Endothelial cell (in vitro differentiated cells): ENCODE data around the gene STARD3. TPM values are rescaled to one million over a fixed set of nuclear protein-coding genes. Genes with fewer than 3 reads are reported as not detected.

Experiments
- DNase-seq: peaks from one replicate; pipeline ENCODE4 v3.0.0; 2021; ENCODE audit warnings: low spot score
- H3K27ac Mint-ChIP-seq: one replicate; pipeline ENCODE4 v1.8.0; 2021; ENCODE audit warnings: mixed read lengths, inconsistent platforms; ENCODE audit not compliant: unreplicated experiment
- H3K27me3 Mint-ChIP-seq: one replicate; pipeline ENCODE4 v1.8.0; 2021; ENCODE audit warnings: mild to moderate bottlenecking, moderate library complexity, mixed read lengths, inconsistent platforms; ENCODE audit not compliant: unreplicated experiment
- H3K36me3 Mint-ChIP-seq: one replicate; pipeline ENCODE4 v1.8.0; 2021; ENCODE audit warnings: mild to moderate bottlenecking, low read depth, mixed read lengths, inconsistent platforms; ENCODE audit not compliant: unreplicated experiment
- H3K4me1 Mint-ChIP-seq: one replicate; pipeline ENCODE4 v1.8.0; 2021; ENCODE audit warnings: mild to moderate bottlenecking, mixed read lengths, inconsistent platforms; ENCODE audit not compliant: unreplicated experiment
- H3K4me3 Mint-ChIP-seq: one replicate; pipeline ENCODE4 v1.8.0; 2021; ENCODE audit warnings: mild to moderate bottlenecking, mixed read lengths, inconsistent platforms; ENCODE audit not compliant: unreplicated experiment
- H3K9me3 Mint-ChIP-seq: one replicate; pipeline ENCODE4 v1.8.0; 2021; ENCODE audit warnings: mixed read lengths, inconsistent platforms; ENCODE audit not compliant: unreplicated experiment
- total RNA-seq: library from RNA; stranded (reverse); fragmentation: NEBNext Ultra II Directional; extraction: Animal tissue kit (Norgen Biotek cat#: 25700); gene quantifications from one replicate; pipeline ENCODE4 v1.2.1, GENCODE V29; 2021; ENCODE audit not compliant: unreplicated experiment
- TF ChIP-seq, protein P1 (sequence below): fragments of 200-600 bp; sonication (generic); IDR thresholded peaks from one replicate; pipeline ENCODE4 v1.5.0; 2021; ENCODE audit warnings: antibody characterized with exemption; ENCODE audit not compliant: unreplicated experiment

The STARD3 gene
- total RNA-seq, 1 donor from 2014 or later = 77.7 TPM

DNA sequence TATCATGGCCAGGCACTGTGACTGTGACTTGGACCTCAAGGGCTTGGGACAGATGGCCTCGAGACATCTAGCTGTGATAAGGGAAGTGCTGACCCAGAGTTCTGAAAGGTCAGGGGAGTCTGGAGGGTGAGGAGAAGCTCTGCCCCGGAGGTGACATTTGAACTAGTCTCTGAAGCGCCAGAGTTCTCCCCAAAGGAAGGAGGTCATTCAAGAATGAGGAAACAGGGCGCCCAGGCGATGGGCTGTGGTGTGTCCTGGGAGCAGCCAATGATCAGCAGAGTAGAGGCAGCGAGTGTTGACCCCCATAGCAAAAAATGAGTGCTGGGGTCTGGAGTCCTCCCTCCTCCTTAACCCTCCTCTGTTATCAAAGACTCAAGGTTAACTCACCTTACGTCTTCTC is 4.9 kb downstream of the STARD3 start:
- TF ChIP-seq, protein P1, sequence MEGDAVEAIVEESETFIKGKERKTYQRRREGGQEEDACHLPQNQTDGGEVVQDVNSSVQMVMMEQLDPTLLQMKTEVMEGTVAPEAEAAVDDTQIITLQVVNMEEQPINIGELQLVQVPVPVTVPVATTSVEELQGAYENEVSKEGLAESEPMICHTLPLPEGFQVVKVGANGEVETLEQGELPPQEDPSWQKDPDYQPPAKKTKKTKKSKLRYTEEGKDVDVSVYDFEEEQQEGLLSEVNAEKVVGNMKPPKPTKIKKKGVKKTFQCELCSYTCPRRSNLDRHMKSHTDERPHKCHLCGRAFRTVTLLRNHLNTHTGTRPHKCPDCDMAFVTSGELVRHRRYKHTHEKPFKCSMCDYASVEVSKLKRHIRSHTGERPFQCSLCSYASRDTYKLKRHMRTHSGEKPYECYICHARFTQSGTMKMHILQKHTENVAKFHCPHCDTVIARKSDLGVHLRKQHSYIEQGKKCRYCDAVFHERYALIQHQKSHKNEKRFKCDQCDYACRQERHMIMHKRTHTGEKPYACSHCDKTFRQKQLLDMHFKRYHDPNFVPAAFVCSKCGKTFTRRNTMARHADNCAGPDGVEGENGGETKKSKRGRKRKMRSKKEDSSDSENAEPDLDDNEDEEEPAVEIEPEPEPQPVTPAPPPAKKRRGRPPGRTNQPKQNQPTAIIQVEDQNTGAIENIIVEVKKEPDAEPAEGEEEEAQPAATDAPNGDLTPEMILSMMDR = no peak
- Mint-ChIP-seq H3K36me3 (peaks cover 23% of the 10 kb centered on the region), H3K27ac (no peak overlapping the region), H3K4me3 (no peak overlapping the region), H3K9me3 (no peaks in the 10 kb centered on the region), H3K27me3 (peaks cover 10% of the 10 kb centered on the region), H3K4me1 (peaks cover 53% of the 10 kb centered on the region)
- no peak for DNase-seq

DNA sequence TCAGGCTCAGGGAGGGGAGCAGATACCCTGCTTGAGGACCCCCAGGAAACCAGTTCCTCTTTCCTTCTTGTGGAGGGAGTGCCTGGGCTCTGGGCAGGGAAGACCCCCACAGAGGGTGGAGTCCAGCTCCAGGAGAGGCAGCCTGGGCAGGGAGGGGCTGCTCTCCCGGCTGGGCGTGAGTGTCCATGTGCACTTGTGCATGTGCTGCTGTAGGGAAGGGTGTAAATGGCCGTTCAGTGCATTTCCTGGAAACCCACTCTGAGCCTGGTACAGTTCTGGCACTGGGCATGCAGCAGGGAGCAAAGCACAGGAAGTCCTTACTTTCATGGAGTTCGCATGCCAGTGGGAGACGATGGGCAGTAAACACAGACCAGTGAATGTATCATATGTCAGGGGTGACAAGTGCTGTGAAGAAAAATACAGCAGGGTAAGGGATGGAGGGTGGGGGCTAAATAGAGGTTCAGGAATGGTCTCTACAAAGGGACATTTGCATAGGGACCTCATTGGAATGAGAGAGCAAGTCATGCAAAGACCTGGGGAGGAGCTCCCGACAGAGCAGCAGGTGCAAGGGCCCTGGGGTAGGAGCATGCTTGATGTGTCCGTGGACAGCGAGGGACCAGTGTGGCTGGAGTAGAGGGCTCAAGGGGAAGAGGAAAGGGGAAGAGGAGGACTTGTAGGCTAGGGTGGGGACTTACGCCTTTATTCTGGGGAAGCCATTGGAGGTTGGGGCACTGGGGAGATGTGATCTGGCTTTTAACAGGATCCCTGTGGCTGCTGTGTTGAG is 5.5 kb downstream of the STARD3 start:
- no peak for DNase-seq
- Mint-ChIP-seq H3K27me3 (peaks cover 10% of the 10 kb centered on the region), H3K27ac (no peak overlapping the region), H3K9me3 (no peaks in the 10 kb centered on the region), H3K4me3 (no peak overlapping the region), H3K4me1 (peaks cover 53% of the 10 kb centered on the region), H3K36me3 (peaks cover 23% of the 10 kb centered on the region)
- TF ChIP-seq, protein P1 = no peak

DNA sequence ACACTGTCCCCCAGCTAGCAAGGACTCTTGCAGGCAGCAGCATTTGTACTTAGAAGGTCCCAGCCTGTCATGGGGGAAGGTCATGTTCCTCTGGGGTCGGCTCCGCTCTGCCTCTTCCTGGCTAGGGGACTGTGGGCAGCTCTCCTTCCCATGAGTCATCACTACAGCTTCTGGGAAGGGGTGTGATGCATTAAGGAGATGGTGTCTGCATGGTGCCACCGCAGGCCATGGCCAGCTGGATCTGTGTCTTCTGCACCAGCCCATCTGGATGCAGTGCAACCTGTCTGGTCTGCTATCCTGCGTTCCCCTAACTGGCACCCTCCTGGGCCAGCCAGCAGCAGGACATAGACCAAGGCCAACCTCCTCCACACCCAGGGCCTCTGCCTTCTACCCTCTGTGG is 6.3 kb downstream of the STARD3 start:
- peaks cover 45% of the 10 kb centered on the region for H3K4me1 Mint-ChIP-seq
- H3K9me3 Mint-ChIP-seq = no peaks in the 10 kb centered on the region
- no peak overlapping the region for H3K4me3 Mint-ChIP-seq
- TF ChIP-seq, protein P1 = no peak
- peaks cover 15% of the 10 kb centered on the region for H3K36me3 Mint-ChIP-seq
- no peak for DNase-seq
- H3K27me3 Mint-ChIP-seq = peaks cover 10% of the 10 kb centered on the region
- no peak overlapping the region for H3K27ac Mint-ChIP-seq

DNA sequence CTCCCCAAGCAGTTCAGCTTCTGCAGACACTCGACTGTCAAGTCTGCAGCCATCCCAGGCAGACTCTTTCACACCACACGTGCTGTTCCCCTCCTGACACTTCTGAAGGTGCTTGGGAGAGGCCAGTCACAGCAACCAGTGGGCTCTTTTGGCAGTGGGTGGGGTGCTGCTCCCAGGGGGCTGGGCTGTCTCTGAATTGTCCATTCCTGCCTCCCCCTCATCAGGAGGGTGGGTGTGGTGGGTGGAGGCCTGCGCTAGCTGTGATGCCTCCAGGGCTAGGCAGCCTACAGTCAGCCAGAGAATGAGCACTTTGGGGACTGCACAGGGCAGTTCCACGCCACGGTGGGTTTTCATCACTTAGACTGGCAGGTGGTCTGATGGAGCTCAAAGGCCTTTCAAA is 10.3 kb downstream of the STARD3 start:
- Mint-ChIP-seq H3K36me3 (peaks cover 8% of the 10 kb centered on the region), H3K4me3 (no peak overlapping the region), H3K27ac (no peak overlapping the region), H3K4me1 (peaks cover 34% of the 10 kb centered on the region), H3K9me3 (no peaks in the 10 kb centered on the region), H3K27me3 (peaks cover 8% of the 10 kb centered on the region)
- no peak for DNase-seq
- TF ChIP-seq, protein P1 = no peak

DNA sequence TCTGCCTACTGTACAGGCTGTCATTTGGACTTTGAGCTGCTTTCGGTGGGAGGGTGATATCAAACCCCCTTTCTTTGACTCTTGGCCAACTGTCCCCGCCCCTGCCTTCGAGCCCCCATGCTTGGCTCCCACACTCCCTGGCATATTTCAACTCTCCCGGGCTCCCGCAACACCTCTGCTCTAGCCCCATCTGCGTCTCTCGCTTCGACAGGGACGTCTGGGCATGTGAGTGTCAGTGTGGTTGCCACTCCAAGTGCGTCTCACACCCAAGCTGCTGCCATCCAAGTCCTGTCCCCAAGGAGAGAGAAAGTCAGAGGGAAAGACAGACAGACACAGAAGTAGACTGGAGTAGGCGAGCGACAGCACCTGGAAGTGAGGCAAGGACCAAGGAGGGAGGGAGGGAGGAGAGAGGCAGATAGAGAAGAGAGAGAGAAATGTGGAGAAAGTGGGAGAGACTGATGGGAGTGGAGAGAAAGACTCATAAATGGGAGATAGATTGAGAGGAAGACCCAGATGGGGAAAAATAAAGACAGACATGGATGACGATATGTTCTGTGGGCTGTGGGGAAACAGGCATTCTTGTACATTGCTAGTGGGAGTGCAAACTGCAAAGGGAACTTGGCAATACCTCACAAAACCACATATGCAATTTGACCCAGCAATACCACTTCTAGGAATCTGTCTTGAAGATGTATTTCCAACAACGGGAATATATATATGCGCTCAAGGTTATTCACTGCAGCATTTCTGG is 11.8 kb downstream of the STARD3 start:
- Mint-ChIP-seq H3K9me3 (no peaks in the 10 kb centered on the region), H3K4me1 (peaks cover 35% of the 10 kb centered on the region), H3K27me3 (peaks cover 6% of the 10 kb centered on the region), H3K4me3 (no peak overlapping the region), H3K27ac (no peak overlapping the region), H3K36me3 (peaks cover 7% of the 10 kb centered on the region)
- TF ChIP-seq, protein P1 = no peak
- DNase-seq = no peak
